ENCODE measurements around the gene APBB2.

Gene APBB2

GRCh38 chr4:41026971-41027370, 187.4 kb downstream of the APBB2 start:
- Histone ChIP-seq H3K4me1 (ENCODE audit: control insufficient read depth, insufficient read depth, low read depth, low read length) (no peaks in the 10 kb centered on the region), H3K9me3 (ENCODE audit: control insufficient read depth, low read length) (peaks cover 33% of the 10 kb centered on the region), H3K18ac (ENCODE audit: low read depth in 1 of 2, low read length in 2 of 2) (no peak overlapping the region), H3K36me3 (ENCODE audit: control insufficient read depth in 1 of 2, insufficient read depth in 2 of 2, low read depth in 1 of 2, low read length in 2 of 2) (peaks cover 0 to 9% of the 10 kb centered on the region in 2 experiments), H3K9ac (ENCODE audit: low read length) (no peak overlapping the region), H2AFZ (ENCODE audit: low read depth, low read length) (no peak overlapping the region), H3K27ac (ENCODE audit: low read length, poor library complexity, severe bottlenecking) (no peak overlapping the region), H4K91ac (ENCODE audit: low read length) (no peak overlapping the region), H3K4ac (ENCODE audit: low read depth in 1 of 2, low read length in 2 of 2) (no peak overlapping the region), H3K4me2 (ENCODE audit: low read length, poor library complexity, severe bottlenecking) (no peak overlapping the region), H3K27me3 (ENCODE audit: control insufficient read depth in 1 of 2, insufficient read depth in 1 of 2, low read length in 2 of 2) (no peaks in the 10 kb centered on the region), H2AK5ac (ENCODE audit: low read length, severe bottlenecking) (no peak overlapping the region), H2BK120ac (ENCODE audit: low read depth, low read length) (no peak overlapping the region), H3K23ac (ENCODE audit: low read length in 2 of 2) (no peak overlapping the region), H4K8ac (ENCODE audit: low read length) (no peak overlapping the region), H2BK12ac (ENCODE audit: low read length in 2 of 2) (no peak overlapping the region), H3K79me1 (replicated peaks; ENCODE audit: low read length, poor library complexity, severe bottlenecking) (peaks cover 33% of the 10 kb centered on the region), H3K4me3 (ENCODE audit: insufficient read depth in 1 of 2, low read depth in 1 of 2, low read length in 2 of 2) (peak overlapping the region in 1 of 2 experiments; percentile 8), H2BK5ac (ENCODE audit: low read depth, low read length, poor library complexity, severe bottlenecking) (no peak overlapping the region), H3K14ac (ENCODE audit: low read length in 2 of 2) (no peak overlapping the region), H2BK15ac (ENCODE audit: low read depth, poor library complexity, severe bottlenecking) (no peak overlapping the region)
- no peak for DNase-seq
- WGBS: no CpG with 5 or more reads among the region's 1 CpG

GRCh38 chr4:41025824-41026223, 188.5 kb downstream of the APBB2 start:
- Histone ChIP-seq H3K9ac (ENCODE audit: low read length) (no peak overlapping the region), H3K23ac (ENCODE audit: low read length in 2 of 2) (no peak overlapping the region), H3K27me3 (ENCODE audit: control insufficient read depth in 1 of 2, insufficient read depth in 1 of 2, low read length in 2 of 2) (no peaks in the 10 kb centered on the region), H2BK5ac (ENCODE audit: low read depth, low read length, poor library complexity, severe bottlenecking) (no peak overlapping the region), H2AFZ (ENCODE audit: low read depth, low read length) (no peak overlapping the region), H2BK15ac (ENCODE audit: low read depth, poor library complexity, severe bottlenecking) (no peak overlapping the region), H3K79me1 (replicated peaks; ENCODE audit: low read length, poor library complexity, severe bottlenecking) (peaks cover 42% of the 10 kb centered on the region), H3K18ac (ENCODE audit: low read depth in 1 of 2, low read length in 2 of 2) (no peak overlapping the region), H2AK5ac (ENCODE audit: low read length, severe bottlenecking) (no peak overlapping the region), H4K8ac (ENCODE audit: low read length) (no peak overlapping the region), H3K27ac (ENCODE audit: low read length, poor library complexity, severe bottlenecking) (no peak overlapping the region), H3K9me3 (ENCODE audit: control insufficient read depth, low read length) (peaks cover 33% of the 10 kb centered on the region), H4K91ac (ENCODE audit: low read length) (no peak overlapping the region), H3K4ac (ENCODE audit: low read depth in 1 of 2, low read length in 2 of 2) (no peak overlapping the region), H3K14ac (ENCODE audit: low read length in 2 of 2) (no peak overlapping the region), H2BK120ac (ENCODE audit: low read depth, low read length) (no peak overlapping the region), H3K4me3 (ENCODE audit: insufficient read depth in 1 of 2, low read depth in 1 of 2, low read length in 2 of 2) (no peak overlapping the region), H3K36me3 (ENCODE audit: control insufficient read depth in 1 of 2, insufficient read depth in 2 of 2, low read depth in 1 of 2, low read length in 2 of 2) (peaks cover 0 to 17% of the 10 kb centered on the region in 2 experiments), H2BK12ac (ENCODE audit: low read length in 2 of 2) (no peak overlapping the region), H3K4me1 (ENCODE audit: control insufficient read depth, insufficient read depth, low read depth, low read length) (no peaks in the 10 kb centered on the region), H3K4me2 (ENCODE audit: low read length, poor library complexity, severe bottlenecking) (no peak overlapping the region)
- no CpG with 5 or more reads among the region's 2 CpGs for WGBS
- no peak for DNase-seq

- Histone ChIP-seq H3K18ac (ENCODE audit: low read depth in 1 of 2, low read length in 2 of 2) (no peak overlapping the region), H3K27me3 (ENCODE audit: control insufficient read depth in 1 of 2, insufficient read depth in 1 of 2, low read length in 2 of 2) (no peaks in the 10 kb centered on the region), H3K27ac (ENCODE audit: low read length, poor library complexity, severe bottlenecking) (peak overlapping the region; percentile 26), H3K14ac (ENCODE audit: low read length in 2 of 2) (no peak overlapping the region), H2BK12ac (ENCODE audit: low read length in 2 of 2) (no peak overlapping the region), H3K9me3 (ENCODE audit: control insufficient read depth, low read length) (peaks cover 33% of the 10 kb centered on the region), H2BK120ac (ENCODE audit: low read depth, low read length) (no peak overlapping the region), H3K79me1 (replicated peaks; ENCODE audit: low read length, poor library complexity, severe bottlenecking) (peaks cover 39% of the 10 kb centered on the region), H3K9ac (ENCODE audit: low read length) (no peak overlapping the region), H3K36me3 (ENCODE audit: control insufficient read depth in 1 of 2, insufficient read depth in 2 of 2, low read depth in 1 of 2, low read length in 2 of 2) (peaks cover 0 to 15% of the 10 kb centered on the region in 2 experiments), H4K8ac (ENCODE audit: low read length) (no peak overlapping the region), H3K4ac (ENCODE audit: low read depth in 1 of 2, low read length in 2 of 2) (no peak overlapping the region), H2AK5ac (ENCODE audit: low read length, severe bottlenecking) (no peak overlapping the region), H2BK5ac (ENCODE audit: low read depth, low read length, poor library complexity, severe bottlenecking) (no peak overlapping the region), H3K4me3 (ENCODE audit: insufficient read depth in 1 of 2, low read depth in 1 of 2, low read length in 2 of 2) (no peak overlapping the region), H3K23ac (ENCODE audit: low read length in 2 of 2) (no peak overlapping the region), H4K91ac (ENCODE audit: low read length) (no peak overlapping the region), H3K4me2 (ENCODE audit: low read length, poor library complexity, severe bottlenecking) (no peak overlapping the region), H3K4me1 (ENCODE audit: control insufficient read depth, insufficient read depth, low read depth, low read length) (no peaks in the 10 kb centered on the region), H2BK15ac (ENCODE audit: low read depth, poor library complexity, severe bottlenecking) (no peak overlapping the region), H2AFZ (ENCODE audit: low read depth, low read length) (no peak overlapping the region)
- DNase-seq: no peak
- WGBS: 95% methylated on average over 12 of the region's 13 CpGs
Measured at GRCh38 chr4:41024556-41025491, 189.5 kb downstream of the APBB2 start.

GRCh38 chr4:41022116-41022515, 192.2 kb downstream of the APBB2 start:
- Histone ChIP-seq H3K4me1 (ENCODE audit: control insufficient read depth, insufficient read depth, low read depth, low read length) (no peaks in the 10 kb centered on the region), H4K91ac (ENCODE audit: low read length) (no peak overlapping the region), H2AK5ac (ENCODE audit: low read length, severe bottlenecking) (no peak overlapping the region), H3K36me3 (ENCODE audit: control insufficient read depth in 1 of 2, insufficient read depth in 2 of 2, low read depth in 1 of 2, low read length in 2 of 2) (peaks cover 0 to 12% of the 10 kb centered on the region in 2 experiments), H3K9ac (ENCODE audit: low read length) (no peak overlapping the region), H2BK120ac (ENCODE audit: low read depth, low read length) (no peak overlapping the region), H2AFZ (ENCODE audit: low read depth, low read length) (no peak overlapping the region), H4K8ac (ENCODE audit: low read length) (no peak overlapping the region), H3K18ac (ENCODE audit: low read depth in 1 of 2, low read length in 2 of 2) (no peak overlapping the region), H3K27me3 (ENCODE audit: control insufficient read depth in 1 of 2, insufficient read depth in 1 of 2, low read length in 2 of 2) (no peaks in the 10 kb centered on the region), H3K23ac (ENCODE audit: low read length in 2 of 2) (no peak overlapping the region), H3K4me2 (ENCODE audit: low read length, poor library complexity, severe bottlenecking) (no peak overlapping the region), H2BK5ac (ENCODE audit: low read depth, low read length, poor library complexity, severe bottlenecking) (no peak overlapping the region), H2BK15ac (ENCODE audit: low read depth, poor library complexity, severe bottlenecking) (no peak overlapping the region), H2BK12ac (ENCODE audit: low read length in 2 of 2) (no peak overlapping the region), H3K4ac (ENCODE audit: low read depth in 1 of 2, low read length in 2 of 2) (no peak overlapping the region), H3K9me3 (ENCODE audit: control insufficient read depth, low read length) (peaks cover 33% of the 10 kb centered on the region), H3K27ac (ENCODE audit: low read length, poor library complexity, severe bottlenecking) (no peak overlapping the region), H3K14ac (ENCODE audit: low read length in 2 of 2) (no peak overlapping the region), H3K4me3 (ENCODE audit: insufficient read depth in 1 of 2, low read depth in 1 of 2, low read length in 2 of 2) (no peak overlapping the region), H3K79me1 (replicated peaks; ENCODE audit: low read length, poor library complexity, severe bottlenecking) (peaks cover 39% of the 10 kb centered on the region)
- DNase-seq: no peak
- WGBS: 96% methylated on average over 3 of the region's 3 CpGs

All from mesenchymal stem cell (in vitro differentiated cells and primary cell).